Stromal cell of bone marrow (primary cell): ENCODE results near the gene TRH.
"Not testable (repeated sequence)": the region's sequence is repeated elsewhere in the genome, so short reads cannot be mapped to it uniquely, and the experiment has no call there.

Experiments used
- DNase-seq: peaks from one replicate; pipeline ENCODE4 v3.0.0-alpha.2; 2012; ENCODE audit warnings: low read depth

TRH gene

GRCh38 chr3:129965937-129966336 lies 8.6 kb upstream of the TRH start:
- no peak for DNase-seq

GRCh38 chr3:129966876-129967275 lies 7.6 kb upstream of the TRH start:
- no peak for DNase-seq

GRCh38 chr3:129967761-129968160 lies 6.8 kb upstream of the TRH start:
- DNase-seq = no peak

- DNase-seq = no peak
These were observed 3.0 kb upstream of the TRH start for GRCh38 chr3:129971351-129972052.

- no peak for DNase-seq
These were observed 2.2 kb upstream of the TRH start for GRCh38 chr3:129972301-129972700.

GRCh38 chr3:129973853-129974563 lies 512 bp upstream of the TRH start:
- no peak for DNase-seq

- DNase-seq = no peak
These were observed 549 bp downstream of the TRH start for GRCh38 chr3:129974833-129975704.

GRCh38 chr3:129975705-129976048 lies 1.2 kb downstream of the TRH start:
- no peak for DNase-seq

- DNase-seq = no peak
These were observed 1.8 kb downstream of the TRH start for GRCh38 chr3:129976286-129976685.

GRCh38 chr3:129978123-129978522 lies 3.6 kb downstream of the TRH start:
- DNase-seq = no peak

- no peak for DNase-seq
These were observed 5.4 kb downstream of the TRH start for GRCh38 chr3:129979905-129980304.

GRCh38 chr3:129983561-129983960 lies 9.0 kb downstream of the TRH start:
- no peak for DNase-seq

GRCh38 chr3:129984125-129984524 lies 9.6 kb downstream of the TRH start:
- no peak for DNase-seq

- DNase-seq = no peak
These were observed 10.6 kb downstream of the TRH start for GRCh38 chr3:129985113-129985512.

GRCh38 chr3:129988429-129988828 lies 13.9 kb downstream of the TRH start:
- no peak for DNase-seq

GRCh38 chr3:129989414-129989813 lies 14.9 kb downstream of the TRH start:
- no peak for DNase-seq

GRCh38 chr3:129992781-129993180 lies 18.3 kb downstream of the TRH start:
- DNase-seq = no peak

- DNase-seq = no peak
These were observed 20.5 kb downstream of the TRH start for GRCh38 chr3:129994883-129995559.

- DNase-seq = no peak
These were observed 21.6 kb downstream of the TRH start for GRCh38 chr3:129996073-129996472.

GRCh38 chr3:129999176-129999575 lies 24.7 kb downstream of the TRH start:
- not testable (repeated sequence) for DNase-seq

GRCh38 chr3:130002666-130003598 lies 28.4 kb downstream of the TRH start:
- DNase-seq = not testable (repeated sequence)
